ENCODE data around the gene CCDC88C.

The CCDC88C gene

GRCh38 chr14:91417983-91418386 lies 365 bp upstream of the CCDC88C start:
- Histone ChIP-seq H3K4ac (ENCODE audit: low read length) (no peak overlapping the region), H3K36me3 (replicated peaks in 1 of 2; ENCODE audit: control insufficient read depth in 2 of 2, insufficient read depth in 2 of 2, low read length in 2 of 2) (peaks cover 3 to 15% of the 10 kb centered on the region in 2 donors), H3K9me3 (replicated peaks in 1 of 2; ENCODE audit: control insufficient read depth in 2 of 2, insufficient read depth in 1 of 2, low read depth in 1 of 2, low read length in 2 of 2) (no peaks in the 10 kb centered on the region), H3K23ac (ENCODE audit: low read depth, low read length, poor library complexity) (peak overlapping the region; percentile 66), H3K27ac (replicated peaks; ENCODE audit: low read length) (no peak overlapping the region), H2AFZ (ENCODE audit: low read length) (peak overlapping the region; percentile 98), H3K4me3 (ENCODE audit: low read length in 2 of 2) (peak overlapping the region; percentile 57 to 69), H2BK15ac (ENCODE audit: low read length) (peak overlapping the region; percentile 95), H2AK5ac (ENCODE audit: low read depth, low read length) (peak overlapping the region; percentile 35), H3K14ac (ENCODE audit: low read length) (no peak overlapping the region), H3K18ac (ENCODE audit: low read length) (peak overlapping the region; percentile 39), H4K8ac (ENCODE audit: low read depth, low read length) (no peak overlapping the region), H2BK120ac (ENCODE audit: low read depth, low read length) (peak overlapping the region; percentile 16), H4K91ac (ENCODE audit: low read depth, low read length, poor library complexity) (no peak overlapping the region), H3K4me1 (ENCODE audit: control insufficient read depth in 2 of 2, insufficient read depth in 1 of 2, low read depth in 1 of 2, low read length in 2 of 2) (peaks cover 21 to 22% of the 10 kb centered on the region in 2 donors), H3K4me2 (ENCODE audit: insufficient read depth, low read length, poor library complexity, severe bottlenecking) (peak overlapping the region; percentile 72), H3K27me3 (ENCODE audit: control insufficient read depth in 3 of 3, insufficient read depth in 3 of 3, low read depth in 1 of 3, low read length in 3 of 3) (no peaks in the 10 kb centered on the region), H3K79me1 (ENCODE audit: low read depth, low read length) (peaks cover 2% of the 10 kb centered on the region), H2BK5ac (ENCODE audit: low read length) (no peak overlapping the region), H2BK12ac (ENCODE audit: low read length) (no peak overlapping the region), H3K9ac (ENCODE audit: low read depth, low read length, poor library complexity) (peak overlapping the region; percentile 70)
- WGBS, 2 donors (ENCODE audit: extremely low coverage in 2 of 2, insufficient read length in 2 of 2, insufficient replicate concordance in 1 of 2) = no CpG with 5 or more reads among the region's 53 CpGs
- peak; percentile 50 for DNase-seq (ENCODE audit: low spot score)

DNA sequence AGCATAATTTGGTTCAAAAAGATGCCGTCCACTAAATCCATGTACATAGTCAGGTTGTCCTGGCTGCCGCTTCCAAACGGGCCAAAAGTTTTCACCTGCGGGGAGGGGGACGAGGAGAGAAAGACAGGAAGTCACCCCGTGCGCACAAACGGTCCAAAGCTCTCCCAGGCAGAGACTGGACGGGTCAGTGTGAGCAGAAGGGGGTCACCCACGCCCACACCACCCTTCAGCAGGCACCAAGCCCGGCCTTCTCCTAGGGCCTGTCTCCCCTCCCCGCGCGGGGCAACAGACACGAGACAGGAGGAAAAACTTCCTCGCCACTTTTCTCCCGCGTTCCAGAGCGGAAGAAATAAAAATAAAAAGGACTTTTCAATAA lies 888 bp downstream of the CCDC88C start:
- Histone ChIP-seq H3K4me1 (ENCODE audit: control insufficient read depth in 2 of 2, insufficient read depth in 1 of 2, low read depth in 1 of 2, low read length in 2 of 2) (peaks cover 21 to 22% of the 10 kb centered on the region in 2 donors), H3K4me3 (ENCODE audit: low read length in 2 of 2) (peak overlapping the region; percentile 57 to 96), H2BK5ac (ENCODE audit: low read length) (no peak overlapping the region), H3K4me2 (ENCODE audit: insufficient read depth, low read length, poor library complexity, severe bottlenecking) (peak overlapping the region; percentile 72), H3K23ac (ENCODE audit: low read depth, low read length, poor library complexity) (peak overlapping the region; percentile 61), H3K9ac (ENCODE audit: low read depth, low read length, poor library complexity) (peak overlapping the region; percentile 87), H3K18ac (ENCODE audit: low read length) (peak overlapping the region; percentile 86), H3K27me3 (ENCODE audit: control insufficient read depth in 3 of 3, insufficient read depth in 3 of 3, low read depth in 1 of 3, low read length in 3 of 3) (no peaks in the 10 kb centered on the region), H2AFZ (ENCODE audit: low read length) (peak overlapping the region; percentile 98), H2BK15ac (ENCODE audit: low read length) (peak overlapping the region; percentile 62), H2BK120ac (ENCODE audit: low read depth, low read length) (no peak overlapping the region), H3K79me1 (ENCODE audit: low read depth, low read length) (peaks cover 2% of the 10 kb centered on the region), H3K27ac (replicated peaks; ENCODE audit: low read length) (no peak overlapping the region), H3K4ac (ENCODE audit: low read length) (no peak overlapping the region), H4K8ac (ENCODE audit: low read depth, low read length) (no peak overlapping the region), H3K36me3 (replicated peaks in 1 of 2; ENCODE audit: control insufficient read depth in 2 of 2, insufficient read depth in 2 of 2, low read length in 2 of 2) (peaks cover 3 to 17% of the 10 kb centered on the region in 2 donors), H3K14ac (ENCODE audit: low read length) (no peak overlapping the region), H2BK12ac (ENCODE audit: low read length) (no peak overlapping the region), H2AK5ac (ENCODE audit: low read depth, low read length) (peak overlapping the region; percentile 82), H3K9me3 (replicated peaks in 1 of 2; ENCODE audit: control insufficient read depth in 2 of 2, insufficient read depth in 1 of 2, low read depth in 1 of 2, low read length in 2 of 2) (no peaks in the 10 kb centered on the region), H4K91ac (ENCODE audit: low read depth, low read length, poor library complexity) (no peak overlapping the region)
- no peak for DNase-seq (ENCODE audit: low spot score)
- WGBS, 2 donors (ENCODE audit: extremely low coverage in 2 of 2, insufficient read length in 2 of 2, insufficient replicate concordance in 1 of 2) = no CpG with 5 or more reads among the region's 19 CpGs

- no peak overlapping the region for H2BK12ac ChIP-seq (ENCODE audit: low read length)
- H3K36me3 ChIP-seq (replicated peaks in 1 of 2; ENCODE audit: control insufficient read depth in 2 of 2, insufficient read depth in 2 of 2, low read length in 2 of 2) = peaks cover 3 to 17% of the 10 kb centered on the region in 2 donors
- no peaks in the 10 kb centered on the region for H3K9me3 ChIP-seq (replicated peaks in 1 of 2; ENCODE audit: control insufficient read depth in 2 of 2, insufficient read depth in 1 of 2, low read depth in 1 of 2, low read length in 2 of 2)
- no peak overlapping the region for H2AK5ac ChIP-seq (ENCODE audit: low read depth, low read length)
- H3K4me3 ChIP-seq (ENCODE audit: low read length in 2 of 2) = peak overlapping the region; percentile 57 to 96
- H2BK15ac ChIP-seq (ENCODE audit: low read length) = peak overlapping the region; percentile 62
- no peak overlapping the region for H4K8ac ChIP-seq (ENCODE audit: low read depth, low read length)
- H2BK120ac ChIP-seq (ENCODE audit: low read depth, low read length) = no peak overlapping the region
- DNase-seq (ENCODE audit: low spot score) = no peak
- H3K27ac ChIP-seq (replicated peaks; ENCODE audit: low read length) = peak overlapping the region; percentile 12
- H2AFZ ChIP-seq (ENCODE audit: low read length) = peak overlapping the region; percentile 98
- no CpG with 5 or more reads among the region's 18 CpGs for WGBS, 2 donors (ENCODE audit: extremely low coverage in 2 of 2, insufficient read length in 2 of 2, insufficient replicate concordance in 1 of 2)
- no peak overlapping the region for H2BK5ac ChIP-seq (ENCODE audit: low read length)
- no peak overlapping the region for H4K91ac ChIP-seq (ENCODE audit: low read depth, low read length, poor library complexity)
- no peak overlapping the region for H3K4ac ChIP-seq (ENCODE audit: low read length)
- H3K23ac ChIP-seq (ENCODE audit: low read depth, low read length, poor library complexity) = no peak overlapping the region
- H3K27me3 ChIP-seq (ENCODE audit: control insufficient read depth in 3 of 3, insufficient read depth in 3 of 3, low read depth in 1 of 3, low read length in 3 of 3) = no peaks in the 10 kb centered on the region
- H3K9ac ChIP-seq (ENCODE audit: low read depth, low read length, poor library complexity) = no peak overlapping the region
- no peak overlapping the region for H3K18ac ChIP-seq (ENCODE audit: low read length)
- peak overlapping the region; percentile 72 for H3K4me2 ChIP-seq (ENCODE audit: insufficient read depth, low read length, poor library complexity, severe bottlenecking)
- H3K4me1 ChIP-seq (ENCODE audit: control insufficient read depth in 2 of 2, insufficient read depth in 1 of 2, low read depth in 1 of 2, low read length in 2 of 2) = peaks cover 21 to 24% of the 10 kb centered on the region in 2 donors
- no peak overlapping the region for H3K14ac ChIP-seq (ENCODE audit: low read length)
- peaks cover 2% of the 10 kb centered on the region for H3K79me1 ChIP-seq (ENCODE audit: low read depth, low read length)
Observed at GRCh38 chr14:91415794-91416743, 1.6 kb downstream of the CCDC88C start.

- no peak overlapping the region for H2BK5ac ChIP-seq (ENCODE audit: low read length)
- H3K4me3 ChIP-seq (ENCODE audit: low read length in 2 of 2) = no peak overlapping the region
- H3K36me3 ChIP-seq (replicated peaks in 1 of 2; ENCODE audit: control insufficient read depth in 2 of 2, insufficient read depth in 2 of 2, low read length in 2 of 2) = peaks cover 3 to 17% of the 10 kb centered on the region in 2 donors
- peak overlapping the region; percentile 86 for H3K27ac ChIP-seq (replicated peaks; ENCODE audit: low read length)
- H3K27me3 ChIP-seq (ENCODE audit: control insufficient read depth in 3 of 3, insufficient read depth in 3 of 3, low read depth in 1 of 3, low read length in 3 of 3) = no peaks in the 10 kb centered on the region
- H2AFZ ChIP-seq (ENCODE audit: low read length) = no peak overlapping the region
- WGBS, 2 donors (ENCODE audit: extremely low coverage in 2 of 2, insufficient read length in 2 of 2, insufficient replicate concordance in 1 of 2) = no CpG with 5 or more reads among the region's 3 CpGs
- H2BK12ac ChIP-seq (ENCODE audit: low read length) = no peak overlapping the region
- H4K91ac ChIP-seq (ENCODE audit: low read depth, low read length, poor library complexity) = no peak overlapping the region
- H3K9ac ChIP-seq (ENCODE audit: low read depth, low read length, poor library complexity) = no peak overlapping the region
- H3K4ac ChIP-seq (ENCODE audit: low read length) = no peak overlapping the region
- no peak for DNase-seq (ENCODE audit: low spot score)
- H3K4me2 ChIP-seq (ENCODE audit: insufficient read depth, low read length, poor library complexity, severe bottlenecking) = no peak overlapping the region
- no peak overlapping the region for H3K14ac ChIP-seq (ENCODE audit: low read length)
- H2BK120ac ChIP-seq (ENCODE audit: low read depth, low read length) = no peak overlapping the region
- H3K18ac ChIP-seq (ENCODE audit: low read length) = no peak overlapping the region
- no peak overlapping the region for H2AK5ac ChIP-seq (ENCODE audit: low read depth, low read length)
- no peak overlapping the region for H4K8ac ChIP-seq (ENCODE audit: low read depth, low read length)
- peaks cover 34% of the 10 kb centered on the region in 2 donors for H3K4me1 ChIP-seq (ENCODE audit: control insufficient read depth in 2 of 2, insufficient read depth in 1 of 2, low read depth in 1 of 2, low read length in 2 of 2)
- H2BK15ac ChIP-seq (ENCODE audit: low read length) = no peak overlapping the region
- H3K9me3 ChIP-seq (replicated peaks in 1 of 2; ENCODE audit: control insufficient read depth in 2 of 2, insufficient read depth in 1 of 2, low read depth in 1 of 2, low read length in 2 of 2) = no peaks in the 10 kb centered on the region
- no peak overlapping the region for H3K23ac ChIP-seq (ENCODE audit: low read depth, low read length, poor library complexity)
- H3K79me1 ChIP-seq (ENCODE audit: low read depth, low read length) = peaks cover 2% of the 10 kb centered on the region
Observed at GRCh38 chr14:91414475-91414833, 3.2 kb downstream of the CCDC88C start.

Measured in neuronal stem cell (in vitro differentiated cells).